Cardiac muscle cell (in vitro differentiated cells and primary cell): ENCODE results near the gene HNRNPA1. TPM values are rescaled to one million over a fixed set of nuclear protein-coding genes. Genes with fewer than 3 reads are reported as not detected.

Experiments used
- DNase-seq, 2 donors: peaks; one replicate each; pipeline versions ENCODE4 v3.0.0 to v3.0.0-alpha.2; 2010 to 2017; ENCODE audit warnings: low read depth in 1 of 2, low spot score in 1 of 2
- H3K27ac ChIP-seq: fragments of 200-600 bp; sonication (generic); 2 replicates; pipeline ENCODE4 v1.5.1; 2016
- H3K27me3 ChIP-seq: fragments of 200-600 bp; sonication (generic); 2 replicates; pipeline ENCODE4 v1.6.0; 2016; ENCODE audit warnings: control low read depth
- H3K36me3 ChIP-seq: fragments of 200-600 bp; sonication (generic); 2 replicates; pipeline ENCODE4 v1.5.1; 2016; ENCODE audit warnings: control low read depth
- H3K4me1 ChIP-seq: fragments of 200-600 bp; sonication (generic); 2 replicates; pipeline ENCODE4 v1.8.1; 2017; ENCODE audit warnings: low read depth, mild to moderate bottlenecking, mixed run types
- H3K4me3 ChIP-seq: fragments of 200-600 bp; sonication (generic); 2 replicates; pipeline ENCODE4 v1.5.1; 2016; ENCODE audit warnings: mild to moderate bottlenecking
- H3K9me3 ChIP-seq: fragments of 200-600 bp; sonication (generic); 2 replicates; pipeline ENCODE4 v1.5.1; 2017; ENCODE audit warnings: low read depth, mild to moderate bottlenecking, control low read depth
- polyA plus RNA-seq: library from polyadenylated mRNA; unstranded; fragments of >200 nt; fragmentation: Nextera tagmentation; extraction: Ambion mirVana; gene quantifications from 2 replicates; pipeline ENCODE4 v1.2.1, GENCODE V29; 2016
- total RNA-seq: library from RNA; depleted of rRNA; stranded (reverse); fragments of >200 nt; gene quantifications from 2 replicates; pipeline ENCODE4 v1.2.3, GENCODE V29; 2016
- TF ChIP-seq, protein P1 (sequence below): IDR thresholded peaks from 2 replicates; pipeline ENCODE4 v1.5.1; 2012; ENCODE audit warnings: low read depth, mild to moderate bottlenecking, low read length

The HNRNPA1 gene
- total and polyA plus RNA-seq, 2 experiments from 2014 or later: 794 to 963 TPM

DNA sequence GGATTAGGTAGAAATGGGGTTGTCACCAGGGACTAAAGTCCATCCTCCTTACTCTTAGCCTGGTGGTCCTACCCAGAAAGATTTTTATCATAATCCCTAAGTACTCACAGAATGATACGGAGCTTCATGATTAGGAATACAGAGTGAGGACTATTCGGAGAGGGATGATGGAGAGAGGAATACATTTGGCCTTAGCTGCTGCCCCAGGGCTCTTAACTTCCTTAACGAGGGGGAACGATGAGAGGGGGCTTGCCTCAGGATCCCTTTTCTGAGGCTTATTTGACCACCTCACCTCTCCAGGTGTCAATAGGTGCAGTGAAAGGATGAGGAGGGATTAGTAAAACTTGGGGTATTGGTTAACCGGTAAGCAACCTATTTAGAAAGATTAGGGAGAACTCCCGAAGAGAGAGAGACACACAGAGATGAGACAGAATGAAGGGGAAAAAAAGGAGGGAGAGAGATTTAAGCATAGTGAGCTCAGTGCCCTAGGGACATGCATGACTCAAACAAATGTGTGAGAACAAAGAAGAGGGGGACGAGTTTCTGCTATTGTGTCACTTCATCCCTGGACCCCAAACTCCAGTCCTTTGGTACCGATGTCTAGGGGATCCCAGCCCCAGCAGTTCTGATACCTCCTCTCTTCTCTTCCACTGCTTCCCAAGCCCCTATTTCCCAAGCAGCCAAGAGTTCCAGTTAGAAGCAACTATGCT is 19.1 kb downstream of the HNRNPA1 start:
- TF ChIP-seq, protein P1, sequence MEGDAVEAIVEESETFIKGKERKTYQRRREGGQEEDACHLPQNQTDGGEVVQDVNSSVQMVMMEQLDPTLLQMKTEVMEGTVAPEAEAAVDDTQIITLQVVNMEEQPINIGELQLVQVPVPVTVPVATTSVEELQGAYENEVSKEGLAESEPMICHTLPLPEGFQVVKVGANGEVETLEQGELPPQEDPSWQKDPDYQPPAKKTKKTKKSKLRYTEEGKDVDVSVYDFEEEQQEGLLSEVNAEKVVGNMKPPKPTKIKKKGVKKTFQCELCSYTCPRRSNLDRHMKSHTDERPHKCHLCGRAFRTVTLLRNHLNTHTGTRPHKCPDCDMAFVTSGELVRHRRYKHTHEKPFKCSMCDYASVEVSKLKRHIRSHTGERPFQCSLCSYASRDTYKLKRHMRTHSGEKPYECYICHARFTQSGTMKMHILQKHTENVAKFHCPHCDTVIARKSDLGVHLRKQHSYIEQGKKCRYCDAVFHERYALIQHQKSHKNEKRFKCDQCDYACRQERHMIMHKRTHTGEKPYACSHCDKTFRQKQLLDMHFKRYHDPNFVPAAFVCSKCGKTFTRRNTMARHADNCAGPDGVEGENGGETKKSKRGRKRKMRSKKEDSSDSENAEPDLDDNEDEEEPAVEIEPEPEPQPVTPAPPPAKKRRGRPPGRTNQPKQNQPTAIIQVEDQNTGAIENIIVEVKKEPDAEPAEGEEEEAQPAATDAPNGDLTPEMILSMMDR: no peak
- H3K36me3 ChIP-seq: no peaks in the 10 kb centered on the region
- H3K27me3 ChIP-seq: no peaks in the 10 kb centered on the region
- peaks cover 30% of the 10 kb centered on the region for H3K4me1 ChIP-seq
- H3K9me3 ChIP-seq: no peaks in the 10 kb centered on the region
- no peak overlapping the region for H3K27ac ChIP-seq
- DNase-seq: no peak
- no peak overlapping the region for H3K4me3 ChIP-seq

DNA sequence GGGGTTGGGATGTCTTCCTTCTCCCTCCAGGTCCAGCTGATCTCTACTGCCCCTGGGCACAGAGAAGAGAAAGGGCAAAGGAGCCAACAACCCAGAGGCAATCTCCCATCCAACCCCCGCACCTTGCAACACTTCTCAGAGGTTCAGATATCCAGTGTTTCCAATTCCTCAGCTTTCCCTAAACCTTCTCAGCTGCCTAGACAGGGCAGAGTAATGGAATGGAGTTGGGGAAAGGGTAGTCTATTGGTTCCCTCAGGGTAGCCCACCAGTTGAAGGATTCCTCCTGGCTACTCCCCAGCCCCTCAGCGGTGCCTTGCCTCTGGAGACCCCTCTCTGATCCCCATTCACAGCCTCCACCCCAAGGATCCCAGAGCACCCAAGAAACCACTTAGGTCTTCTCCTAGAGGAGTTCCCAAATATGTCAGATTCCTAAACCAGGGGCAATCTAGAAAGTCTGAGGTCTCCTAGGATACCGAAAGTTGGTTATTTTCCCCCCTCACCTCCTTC is 19.8 kb downstream of the HNRNPA1 start:
- no peaks in the 10 kb centered on the region for H3K36me3 ChIP-seq
- TF ChIP-seq, protein P1: no peak
- peak overlapping the region; percentile 68 for H3K27ac ChIP-seq
- peaks cover 25% of the 10 kb centered on the region for H3K4me1 ChIP-seq
- no peaks in the 10 kb centered on the region for H3K9me3 ChIP-seq
- peak overlapping the region; percentile 10 for H3K4me3 ChIP-seq
- no peak for DNase-seq
- no peaks in the 10 kb centered on the region for H3K27me3 ChIP-seq

DNA sequence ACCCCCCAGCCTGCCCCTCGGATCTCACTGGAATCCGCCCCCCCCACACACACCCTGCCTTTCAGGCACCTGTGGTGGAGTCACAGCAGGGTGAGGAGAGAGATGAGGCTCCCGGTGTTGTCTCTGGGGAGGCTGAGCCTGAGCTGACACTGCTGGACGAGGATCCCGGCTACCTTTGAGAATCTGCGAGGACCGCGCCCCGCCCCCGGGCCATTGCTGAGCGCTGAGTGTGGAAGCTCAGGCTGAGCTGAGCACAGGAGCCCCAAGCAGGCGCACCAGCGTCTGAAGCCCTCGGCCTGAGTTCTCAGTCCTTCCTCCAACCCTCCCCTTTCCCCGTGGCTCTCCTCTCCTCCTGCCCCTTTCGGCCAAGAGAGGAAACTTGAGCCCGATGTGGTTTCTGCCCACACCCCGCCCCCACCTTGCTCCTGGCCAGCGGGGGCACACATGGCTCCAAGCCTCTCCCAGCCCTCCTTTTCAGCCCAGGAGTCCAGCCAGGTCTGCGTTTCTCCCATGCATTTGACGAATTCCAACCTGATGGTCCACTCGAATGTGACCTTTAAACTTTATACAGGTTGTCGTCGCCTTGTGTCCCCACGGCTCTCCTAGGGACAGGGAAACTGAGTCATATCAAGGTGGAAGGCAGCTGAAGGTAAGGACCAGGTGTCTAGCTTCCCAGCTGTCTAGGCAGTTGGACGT is 20.4 kb downstream of the HNRNPA1 start, which contains the start of gene NFE2:
NFE2 (minus strand) TSS at position 284 of the 696 bp plus-strand sequence. CDS start 5,767 bp downstream, outside the sequence.
- H3K27me3 ChIP-seq: no peaks in the 10 kb centered on the region
- peak within 1 kb of the TSS; percentile 68 for H3K27ac ChIP-seq
- TF ChIP-seq, protein P1: peak; percentile 11
- H3K9me3 ChIP-seq: no peaks in the 10 kb centered on the region
- peak; percentile 83 to 85 for DNase-seq
- H3K4me1 ChIP-seq: peaks cover 19% of the 10 kb centered on the region
- H3K4me3 ChIP-seq: peak within 1 kb of the TSS; percentile 10
- no peaks in the 10 kb centered on the region for H3K36me3 ChIP-seq

DNA sequence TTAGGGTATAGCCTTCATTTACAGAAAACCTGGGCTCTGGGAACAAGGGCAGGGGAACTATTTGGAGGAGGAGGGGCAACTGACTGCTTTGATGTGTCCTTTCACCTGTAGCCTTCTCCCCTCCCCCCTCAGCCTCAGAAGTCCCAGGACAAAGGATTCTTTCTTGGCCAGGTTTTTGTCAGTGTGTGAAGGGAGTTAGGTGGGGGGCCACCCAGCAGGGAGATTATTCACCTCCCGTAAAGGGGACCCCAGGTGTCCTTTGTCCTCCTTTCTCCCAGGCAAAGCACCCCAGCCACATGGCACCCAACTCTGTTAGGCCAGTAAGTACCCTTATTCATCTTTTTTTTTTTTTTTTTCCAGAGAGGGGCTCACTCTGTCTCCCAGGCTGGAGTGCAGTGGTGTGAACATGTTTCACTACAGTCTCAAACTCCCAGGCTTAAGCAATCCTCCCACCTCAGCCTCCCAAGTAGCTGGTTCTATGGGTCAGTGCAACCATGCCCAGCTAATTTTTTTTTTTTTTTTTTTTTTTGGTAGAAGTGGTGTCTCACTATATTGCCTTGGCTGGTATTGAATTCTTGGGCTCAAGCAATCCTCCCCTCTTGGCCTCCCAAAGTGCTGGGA is 21.0 kb downstream of the HNRNPA1 start:
- DNase-seq: no peak
- H3K27me3 ChIP-seq: no peaks in the 10 kb centered on the region
- TF ChIP-seq, protein P1: no peak
- no peaks in the 10 kb centered on the region for H3K9me3 ChIP-seq
- peaks cover 12% of the 10 kb centered on the region for H3K4me1 ChIP-seq
- H3K4me3 ChIP-seq: no peak overlapping the region
- H3K36me3 ChIP-seq: no peaks in the 10 kb centered on the region
- H3K27ac ChIP-seq: peak overlapping the region; percentile 68

DNA sequence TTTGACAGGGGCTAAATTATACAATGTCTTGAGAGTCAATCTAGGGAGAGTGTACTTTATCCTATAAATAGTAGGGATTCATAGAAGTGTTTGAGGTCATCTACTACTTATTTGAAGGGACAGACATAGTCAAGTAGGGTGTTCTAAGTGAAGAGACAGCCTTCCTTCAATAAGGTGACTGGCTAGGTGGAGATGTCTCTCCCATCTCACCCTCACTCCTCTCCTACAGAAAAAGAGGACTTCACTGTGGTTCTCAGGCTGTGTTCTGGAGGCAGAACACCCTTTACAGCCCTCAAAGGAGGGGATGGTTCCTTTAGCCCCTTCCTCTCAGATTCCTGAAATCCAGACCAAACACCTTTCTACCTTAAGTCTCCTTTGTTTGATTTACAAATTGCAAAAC is 23.1 kb downstream of the HNRNPA1 start:
- Histone ChIP-seq H3K4me3 (no peak overlapping the region), H3K4me1 (peaks cover 6% of the 10 kb centered on the region), H3K27me3 (no peaks in the 10 kb centered on the region), H3K36me3 (no peaks in the 10 kb centered on the region), H3K27ac (no peak overlapping the region), H3K9me3 (no peaks in the 10 kb centered on the region)
- no peak for DNase-seq
- TF ChIP-seq, protein P1: no peak
